Hematopoietic multipotent progenitor cell treated with erythropoietin and hydrocortisone succinate and interleukin-3 and kit ligand, for 6 days (in vitro differentiated cells): ENCODE data around the gene ZSCAN16.
A peak's percentile ranks its signal among the peaks of the same experiment; 100 is the strongest.
"Not testable (repeated sequence)": the region's sequence is repeated elsewhere in the genome, so short reads cannot be mapped to it uniquely, and the experiment has no call there.

Experiments
- DNase-seq: peaks from one replicate; pipeline ENCODE4 v3.0.0-alpha.2; 2015

Gene ZSCAN16

DNA sequence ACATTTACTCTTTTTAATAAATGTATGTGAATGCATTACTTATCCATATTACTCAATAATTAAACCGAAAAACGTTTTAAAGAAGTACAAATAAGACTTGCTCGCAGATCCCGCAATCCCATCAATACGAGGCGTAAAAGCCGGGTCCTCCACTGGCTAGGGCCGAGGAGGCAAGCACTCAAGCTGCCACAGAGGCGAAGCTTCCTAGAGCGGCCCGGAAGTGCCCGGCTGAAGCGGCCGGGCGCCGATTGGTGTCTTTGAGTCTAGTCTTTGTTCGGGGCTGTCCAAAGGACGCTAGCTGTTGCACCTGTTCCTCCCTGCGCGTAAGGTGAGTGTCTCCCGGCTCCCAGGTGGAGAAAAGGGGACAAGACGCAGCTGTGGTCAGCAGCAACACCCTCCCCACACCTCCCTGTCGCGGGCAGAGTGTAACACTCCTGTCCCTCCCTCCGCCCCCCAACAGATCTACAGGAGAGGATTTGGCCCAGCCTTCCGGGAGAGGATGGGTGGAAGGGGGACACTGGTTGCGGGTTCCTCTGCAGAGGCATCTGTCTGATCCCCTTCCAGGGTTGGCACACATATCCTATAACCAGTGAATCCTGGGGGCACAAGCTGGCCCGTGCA lies at the start of gene ZSCAN16:
TSS of gene ZSCAN16 (plus strand) at position 260 of the 621 bp plus-strand sequence. CDS start 835 bp downstream, outside the sequence.
- DNase-seq: peak; percentile 94

- DNase-seq: peak; percentile 12
These were observed 46.4 kb upstream of the ZSCAN16 start for GRCh38 chr6:28078050-28078449.

GRCh38 chr6:28078836-28079235 lies 45.6 kb upstream of the ZSCAN16 start:
- no peak for DNase-seq

DNA sequence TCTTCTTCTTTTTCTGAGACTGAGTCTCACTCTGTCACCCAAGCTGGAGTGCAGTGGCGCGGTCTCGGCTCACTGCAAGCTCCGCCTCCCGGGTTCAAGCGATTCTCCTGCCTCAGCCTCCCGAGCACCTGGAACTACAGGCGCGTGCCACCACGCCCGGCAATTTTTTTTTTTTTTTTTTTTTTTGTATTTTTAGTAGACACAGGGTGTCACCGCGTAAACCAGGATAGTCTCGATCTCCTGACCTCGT lies 44.1 kb upstream of the ZSCAN16 start, which contains the start of gene ZNF165:
TSS of gene ZNF165 (plus strand) at position 188 of the 250 bp plus-strand sequence. CDS start 4,913 bp downstream, outside the sequence.
- DNase-seq: not testable (repeated sequence)

GRCh38 chr6:28080631-28081485 lies 43.6 kb upstream of the ZSCAN16 start:
- peak; percentile 98 for DNase-seq

DNA sequence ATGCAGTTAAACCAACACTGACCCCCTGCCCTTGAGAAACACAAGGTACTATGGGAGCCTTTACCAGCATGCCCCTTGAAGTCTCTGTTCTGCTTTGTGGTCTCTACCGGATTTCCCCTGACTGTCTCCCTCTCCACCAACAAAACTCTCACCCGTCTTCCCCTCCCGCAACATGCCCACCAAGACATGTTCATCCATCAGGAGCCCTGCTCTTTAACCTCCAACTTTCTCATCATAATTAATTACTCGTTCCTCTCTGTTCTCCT lies 43.0 kb upstream of the ZSCAN16 start:
- DNase-seq: peak; percentile 51

GRCh38 chr6:28082939-28083338 lies 41.5 kb upstream of the ZSCAN16 start:
- no peak for DNase-seq

DNA sequence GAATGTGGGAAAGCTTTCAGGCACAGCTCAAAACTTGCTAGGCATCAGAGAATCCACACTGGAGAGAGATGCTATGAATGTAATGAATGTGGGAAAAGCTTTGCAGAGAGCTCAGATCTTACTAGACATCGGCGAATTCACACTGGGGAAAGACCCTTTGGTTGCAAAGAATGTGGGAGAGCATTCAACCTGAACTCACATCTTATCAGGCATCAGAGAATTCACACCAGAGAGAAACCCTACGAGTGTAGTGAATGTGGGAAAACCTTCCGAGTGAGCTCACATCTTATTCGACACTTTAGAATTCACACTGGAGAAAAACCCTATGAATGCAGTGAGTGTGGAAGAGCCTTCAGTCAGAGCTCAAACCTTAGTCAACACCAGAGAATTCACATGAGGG lies 35.4 kb upstream of the ZSCAN16 start:
- DNase-seq: no peak

GRCh38 chr6:28090917-28091586 lies 33.4 kb upstream of the ZSCAN16 start:
- no peak for DNase-seq

GRCh38 chr6:28102222-28102621 lies 22.2 kb upstream of the ZSCAN16 start:
- not testable (repeated sequence) for DNase-seq

- DNase-seq: not testable (repeated sequence)
These were observed 21.7 kb upstream of the ZSCAN16 start for GRCh38 chr6:28102699-28103098.

GRCh38 chr6:28104392-28105244 lies 19.8 kb upstream of the ZSCAN16 start:
- DNase-seq: peak; percentile 94

DNA sequence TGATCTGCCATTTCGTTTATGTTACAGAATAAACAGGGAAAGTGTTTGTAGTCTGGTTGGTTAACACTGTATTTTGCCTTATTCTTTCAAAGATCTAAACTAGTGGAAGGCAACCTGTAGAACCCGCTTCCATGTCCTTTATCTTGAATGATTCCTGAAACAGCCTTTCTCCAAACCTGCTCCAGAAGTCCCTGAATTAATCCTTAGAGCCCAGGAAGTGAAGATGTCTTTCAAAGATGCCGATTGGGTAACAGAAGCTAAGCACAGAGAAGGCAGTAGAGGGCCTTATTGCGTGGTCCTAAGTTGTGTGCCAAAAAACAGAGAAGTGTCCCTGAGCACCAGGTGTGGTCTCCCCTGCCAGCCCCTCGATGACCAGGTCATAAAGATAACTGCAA lies 19.2 kb upstream of the ZSCAN16 start:
- peak; percentile 65 for DNase-seq

DNA sequence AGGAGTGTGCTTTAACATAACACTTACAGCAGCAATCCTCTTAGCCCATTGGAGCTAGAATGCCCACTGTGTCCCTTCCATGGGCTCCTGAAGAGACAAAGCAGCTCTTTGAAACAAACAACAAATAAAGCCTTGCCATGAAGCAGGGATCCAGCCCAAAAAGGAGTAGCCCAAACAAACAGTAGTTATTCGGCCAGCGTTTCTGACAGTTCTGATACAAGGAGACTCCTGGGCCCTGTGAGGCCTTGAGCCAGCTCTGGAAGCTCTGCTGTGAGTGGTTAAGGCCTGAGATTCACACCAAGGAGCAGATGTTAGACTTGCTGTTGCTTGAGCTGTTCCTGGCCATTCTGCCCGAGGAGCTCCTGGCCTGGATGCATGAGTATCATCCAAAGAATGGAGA lies 16.9 kb upstream of the ZSCAN16 start:
- no peak for DNase-seq

GRCh38 chr6:28111964-28112363 lies 12.4 kb upstream of the ZSCAN16 start:
- no peak for DNase-seq

- no peak for DNase-seq
These were observed 8.6 kb upstream of the ZSCAN16 start for GRCh38 chr6:28115799-28116198.

- peak; percentile 50 for DNase-seq
These were observed 6.9 kb upstream of the ZSCAN16 start for GRCh38 chr6:28117386-28118050.

DNA sequence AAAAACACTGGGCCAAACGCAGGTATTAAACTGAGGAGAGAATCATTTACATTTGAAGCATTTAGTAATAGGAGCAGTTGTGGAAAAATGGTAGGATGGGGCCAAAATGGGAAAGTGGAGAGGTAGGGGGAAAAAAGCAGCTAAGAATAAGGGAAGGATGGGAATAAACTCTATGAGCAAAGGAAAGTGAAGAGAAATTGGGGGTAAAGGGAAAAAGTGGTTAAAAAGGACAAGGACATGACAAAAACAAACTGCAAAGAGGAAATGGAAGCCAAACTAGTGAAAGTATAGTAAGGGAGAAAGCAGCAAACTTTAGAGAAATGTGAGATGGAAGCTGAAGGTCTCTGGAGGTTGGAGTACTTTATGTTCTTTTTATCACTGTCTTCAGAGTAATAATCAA lies 6.2 kb upstream of the ZSCAN16 start:
- DNase-seq: no peak

DNA sequence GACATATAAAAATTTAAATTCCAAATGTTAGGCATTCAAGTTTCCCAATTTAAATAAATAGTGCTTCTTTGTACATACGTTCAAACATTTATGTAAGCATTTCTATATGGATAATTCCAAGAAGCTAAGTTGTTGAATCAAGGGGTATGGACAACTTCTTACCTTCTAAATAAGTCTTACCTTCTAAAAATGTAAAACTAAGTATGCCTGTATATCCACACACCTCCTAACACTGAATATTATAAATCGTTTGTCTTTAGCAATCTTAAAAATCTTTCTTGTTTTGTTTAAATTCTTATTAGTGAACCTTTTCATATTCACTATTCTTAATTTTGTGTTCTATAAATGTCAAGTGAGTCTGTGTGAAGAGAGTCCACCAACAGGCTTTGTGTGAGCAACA lies 2.5 kb upstream of the ZSCAN16 start:
- DNase-seq: peak; percentile 31

DNA sequence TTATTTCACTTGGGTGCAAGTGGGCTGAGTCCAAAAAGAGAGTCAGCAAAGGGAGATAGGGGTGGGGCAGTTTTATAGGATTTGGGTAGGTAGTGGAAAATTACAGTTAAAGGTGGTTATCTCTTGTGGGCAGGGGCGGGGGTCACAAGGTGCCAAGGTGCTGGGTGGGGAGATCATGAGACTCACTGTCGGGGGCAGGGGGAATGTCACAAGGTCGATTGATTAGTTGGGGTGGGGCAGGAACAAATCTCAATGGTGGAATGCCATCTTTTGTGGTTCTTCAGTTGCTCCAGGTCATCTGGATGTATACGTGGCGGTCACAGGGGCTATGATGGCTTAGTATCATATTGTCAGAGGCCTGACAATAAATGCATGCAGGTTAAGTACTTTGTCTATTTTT lies 2.1 kb upstream of the ZSCAN16 start:
- DNase-seq: peak; percentile 90

GRCh38 chr6:28124971-28125353 lies 553 bp downstream of the ZSCAN16 start:
- peak; percentile 16 for DNase-seq

- peak; percentile 31 for DNase-seq
These were observed 992 bp downstream of the ZSCAN16 start for GRCh38 chr6:28125401-28125800.

DNA sequence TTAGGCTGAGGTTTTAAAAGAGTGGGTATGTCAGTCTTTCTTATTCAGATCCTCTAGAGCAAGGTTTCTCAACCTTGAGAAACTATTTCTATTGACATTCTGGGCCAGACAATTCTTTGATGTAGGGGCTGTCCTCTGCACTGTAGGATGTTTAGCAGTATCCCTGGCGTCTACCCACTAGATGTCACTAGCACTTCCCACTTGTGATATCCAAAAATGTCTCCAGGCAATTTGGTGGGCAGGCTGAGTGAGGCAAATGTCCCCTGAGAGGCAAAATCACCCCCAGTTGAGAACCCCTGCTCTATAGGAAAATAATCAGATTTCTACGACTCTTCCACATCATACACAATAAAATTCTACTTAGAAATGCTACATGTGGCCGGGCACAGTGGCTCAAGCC lies 9.6 kb downstream of the ZSCAN16 start:
- peak; percentile 80 for DNase-seq
